MCF 10A (cell line): ENCODE measurements around the gene GOLGA8M. TPM values are rescaled to one million over a fixed set of nuclear protein-coding genes. Genes with fewer than 3 reads are reported as not detected.
"Not testable (repeated sequence)": the region's sequence is repeated elsewhere in the genome, so short reads cannot be mapped to it uniquely, and the experiment has no call there.

Experiments used
- BruUV-seq: library from RNA; stranded (reverse); fragments of 400-500 nt; replicated peaks from 2 replicates; lab custom pipeline; 2021; lab: Mats Ljungman, UMichigan
- CTCF ChIA-PET: fragments of 300-600 bp; sonication (Branson Sonifier 250); formaldehyde crosslinking; extraction: SDS; loops from one replicate; lab custom pipeline; 2021; ENCODE audit warnings: antibody characterized with exemption, inconsistent platforms; lab: Yijun Ruan, JAX
- POLR2A ChIA-PET: fragments of 300-600, 350-650 bp; sonication (Branson Sonifier 250); formaldehyde crosslinking; extraction: SDS; loops from one replicate; lab custom pipeline; 2020; ENCODE audit warnings: antibody characterized with exemption, inconsistent platforms; lab: Yijun Ruan, JAX
- DNase-seq: peaks from one replicate; pipeline ENCODE4 v3.0.0-alpha.2; 2018; ENCODE audit not compliant: unreplicated experiment
- H3K27ac Mint-ChIP-seq: one replicate; pipeline ENCODE4 v1.8.0; 2022; ENCODE audit warnings: mild to moderate bottlenecking, low read depth, mixed read lengths; ENCODE audit not compliant: unreplicated experiment
- H3K27me3 Mint-ChIP-seq: one replicate; pipeline ENCODE4 v1.8.0; 2022; ENCODE audit warnings: mixed read lengths; ENCODE audit not compliant: insufficient read depth, unreplicated experiment
- H3K36me3 Mint-ChIP-seq: one replicate; pipeline ENCODE4 v1.8.0; 2022; ENCODE audit warnings: mild to moderate bottlenecking, moderate library complexity, mixed read lengths; ENCODE audit not compliant: insufficient read depth, unreplicated experiment
- H3K4me1 Mint-ChIP-seq: one replicate; pipeline ENCODE4 v1.8.0; 2022; ENCODE audit warnings: mixed read lengths; ENCODE audit not compliant: insufficient read depth, unreplicated experiment
- H3K4me3 Mint-ChIP-seq: one replicate; pipeline ENCODE4 v1.8.0; 2022; ENCODE audit warnings: mild to moderate bottlenecking, moderate library complexity, mixed read lengths; ENCODE audit not compliant: unreplicated experiment
- H3K9me3 Mint-ChIP-seq: one replicate; pipeline ENCODE4 v1.8.0; 2022; ENCODE audit warnings: mixed read lengths; ENCODE audit not compliant: unreplicated experiment
- intact Hi-C: fragments of 100-400 bp; cut with micrococcal nuclease; formaldehyde crosslinking; loops from 2 replicates; pipeline ENCODE4 v1.14.1; 2022
- total RNA-seq: library from RNA; stranded (reverse); gene quantifications from 2 replicates; pipeline ENCODE4 v1.2.3, GENCODE V29; 2022

GOLGA8M gene
- total RNA-seq, 1 experiment from 2014 or later: 1.2 TPM

DNA sequence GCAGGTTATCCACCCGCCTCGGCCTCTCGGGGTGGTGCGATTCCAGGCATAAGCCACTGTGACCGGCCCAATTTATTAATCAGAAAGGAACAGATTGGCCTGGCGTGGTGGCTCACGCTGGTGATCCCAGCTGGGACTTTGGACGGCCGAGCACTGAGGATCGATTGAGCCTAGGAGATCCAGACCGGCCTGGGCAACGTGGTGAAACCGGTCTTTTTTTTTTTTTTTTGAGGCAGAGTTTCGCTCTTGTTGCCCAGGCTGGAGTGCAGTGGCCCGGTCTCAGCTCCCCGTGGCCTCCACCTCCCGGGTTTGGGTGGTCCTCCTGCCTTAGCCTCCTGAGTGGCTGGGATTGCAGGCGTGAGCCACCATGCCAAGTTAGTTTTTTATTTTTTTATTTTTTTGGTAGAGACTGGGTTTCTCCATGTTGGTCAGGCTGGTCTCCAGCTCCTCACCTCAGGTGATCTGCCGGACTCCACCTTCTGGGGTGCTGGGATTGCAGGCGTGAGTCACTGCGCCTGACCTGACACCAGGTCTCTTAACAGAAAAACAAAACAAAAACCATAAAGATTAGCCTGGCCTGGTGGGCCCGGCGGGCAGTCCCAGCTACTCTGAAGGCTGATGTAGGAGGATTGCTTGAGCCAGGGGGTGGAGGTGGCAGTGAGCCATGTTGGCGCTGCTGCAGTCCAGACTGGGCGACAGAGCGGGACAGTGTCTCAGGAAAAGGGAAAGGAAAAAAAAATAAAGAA lies 18.0 kb downstream of the GOLGA8M start:
- CTCF ChIA-PET, H3K9me3 Mint-ChIP-seq, H3K27ac Mint-ChIP-seq, H3K27me3 Mint-ChIP-seq, H3K36me3 Mint-ChIP-seq, BruUV-seq, H3K4me3 Mint-ChIP-seq, DNase-seq, POLR2A ChIA-PET, intact Hi-C loops, H3K4me1 Mint-ChIP-seq: not testable (repeated sequence)

DNA sequence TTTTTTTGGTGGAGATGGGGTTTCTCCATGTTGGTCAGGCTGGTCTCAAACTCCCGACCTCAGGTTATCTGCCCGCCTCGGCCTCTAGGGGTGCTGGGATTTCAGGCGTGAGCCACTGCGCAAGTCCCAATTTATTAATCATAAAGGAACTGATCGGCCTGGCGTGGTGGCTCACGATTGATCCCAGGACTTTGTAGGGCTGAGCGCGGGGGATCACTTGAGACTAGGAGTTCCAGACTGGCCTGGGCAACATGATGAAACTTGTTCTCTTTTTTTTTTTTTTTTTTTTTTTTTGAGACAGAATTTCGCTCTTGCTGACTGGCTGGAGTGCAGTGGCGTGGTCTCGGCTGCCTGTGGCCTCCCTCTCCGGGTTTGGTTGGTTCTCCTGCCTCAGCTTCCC lies 19.2 kb downstream of the GOLGA8M start:
- POLR2A ChIA-PET, H3K9me3 Mint-ChIP-seq, H3K27me3 Mint-ChIP-seq, BruUV-seq, DNase-seq, H3K4me1 Mint-ChIP-seq, H3K27ac Mint-ChIP-seq, intact Hi-C loops, H3K36me3 Mint-ChIP-seq, CTCF ChIA-PET, H3K4me3 Mint-ChIP-seq: not testable (repeated sequence)

DNA sequence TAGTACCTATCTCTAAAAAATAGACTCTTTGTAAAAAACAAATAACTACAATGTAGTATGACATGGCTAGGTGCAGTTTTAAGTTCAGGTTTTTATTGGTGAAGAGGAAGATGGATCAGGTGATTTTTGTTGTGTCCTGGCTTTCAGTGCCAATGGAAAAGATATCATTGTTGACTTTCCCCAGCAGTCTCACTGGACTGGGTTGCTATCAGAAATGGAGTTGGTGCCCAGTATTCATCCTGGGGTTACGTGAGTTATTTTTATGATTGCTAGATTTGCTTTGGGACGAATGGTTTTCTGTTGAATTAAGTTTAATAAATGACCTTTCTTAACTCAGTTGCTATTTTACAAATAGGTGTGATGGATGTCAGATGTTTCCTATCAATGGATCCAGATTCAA lies 38.7 kb downstream of the GOLGA8M start:
- H3K4me3 Mint-ChIP-seq, POLR2A ChIA-PET, H3K27me3 Mint-ChIP-seq, H3K27ac Mint-ChIP-seq, H3K9me3 Mint-ChIP-seq, intact Hi-C loops, DNase-seq, CTCF ChIA-PET, H3K36me3 Mint-ChIP-seq, H3K4me1 Mint-ChIP-seq, BruUV-seq: not testable (repeated sequence)

DNA sequence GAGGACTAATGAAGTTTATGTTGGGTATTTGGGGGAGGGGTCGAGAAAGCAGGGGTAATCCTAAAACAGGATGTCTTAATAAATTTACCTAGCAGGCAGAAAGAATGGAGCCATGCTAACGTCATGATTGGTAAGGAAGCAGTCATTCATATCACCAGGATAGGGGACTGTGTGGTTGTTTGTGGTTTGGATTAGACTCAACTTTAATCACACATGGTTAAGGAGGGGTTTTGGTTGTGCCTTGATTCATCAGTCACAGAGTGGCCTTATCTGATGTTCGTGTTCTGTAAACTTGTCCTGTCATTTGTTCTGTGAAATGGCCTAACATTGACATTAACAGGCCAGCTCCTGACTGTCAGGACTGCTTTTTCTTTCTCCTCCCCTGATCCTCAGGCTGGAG lies 40.1 kb downstream of the GOLGA8M start:
- H3K4me1 Mint-ChIP-seq: not testable (repeated sequence)

DNA sequence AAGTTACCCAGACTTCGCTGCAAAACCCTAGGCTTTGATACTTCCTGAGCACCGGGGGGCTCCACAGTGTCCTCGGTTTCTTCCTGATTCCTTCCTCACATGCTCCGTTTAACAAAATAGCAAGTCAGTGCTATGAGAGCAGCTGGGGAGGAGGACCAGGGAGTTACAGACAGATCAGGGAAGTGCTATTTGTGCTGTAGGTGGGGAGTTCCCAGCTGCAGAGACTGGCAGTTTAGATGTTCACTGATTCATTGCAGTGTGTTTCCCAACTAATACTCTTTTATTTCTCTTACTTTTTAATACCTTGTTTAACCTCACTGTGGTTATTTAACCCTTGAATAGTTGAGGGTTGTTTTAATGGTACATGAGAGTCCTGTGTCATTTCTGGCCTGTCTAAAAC lies 45.8 kb downstream of the GOLGA8M start:
- H3K27ac Mint-ChIP-seq, DNase-seq, H3K4me3 Mint-ChIP-seq, CTCF ChIA-PET, H3K36me3 Mint-ChIP-seq, H3K4me1 Mint-ChIP-seq, H3K9me3 Mint-ChIP-seq, POLR2A ChIA-PET, intact Hi-C loops, BruUV-seq, H3K27me3 Mint-ChIP-seq: not testable (repeated sequence)

More for the DNA sequence above, 40.1 kb downstream of the GOLGA8M start:
- BruUV-seq, H3K27ac Mint-ChIP-seq, DNase-seq, CTCF ChIA-PET, H3K4me3 Mint-ChIP-seq, H3K27me3 Mint-ChIP-seq, POLR2A ChIA-PET, H3K36me3 Mint-ChIP-seq, H3K9me3 Mint-ChIP-seq, intact Hi-C loops: not testable (repeated sequence)

DNA sequence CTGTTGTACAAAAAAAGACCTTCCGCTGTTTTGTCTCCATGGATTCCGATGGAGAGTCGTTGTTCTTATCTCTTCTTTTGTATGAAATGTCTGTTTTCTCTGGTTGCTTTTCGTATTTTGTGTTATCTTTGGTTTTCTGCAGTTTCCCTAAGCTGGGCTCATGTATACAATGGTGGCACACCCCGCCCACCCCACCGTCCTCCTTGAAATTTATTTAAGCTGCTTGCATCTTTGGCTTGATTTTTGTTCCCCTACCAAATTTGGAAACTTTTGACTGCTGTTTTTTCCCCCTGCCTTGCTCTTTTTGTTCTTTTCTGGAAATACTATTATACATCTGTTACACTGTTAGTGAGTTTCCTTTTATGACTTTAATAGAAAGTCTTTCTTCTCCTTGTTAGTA lies 47.6 kb downstream of the GOLGA8M start:
- H3K27me3 Mint-ChIP-seq, BruUV-seq, H3K4me3 Mint-ChIP-seq, H3K9me3 Mint-ChIP-seq, intact Hi-C loops, POLR2A ChIA-PET, H3K36me3 Mint-ChIP-seq, CTCF ChIA-PET, H3K4me1 Mint-ChIP-seq, DNase-seq, H3K27ac Mint-ChIP-seq: not testable (repeated sequence)

DNA sequence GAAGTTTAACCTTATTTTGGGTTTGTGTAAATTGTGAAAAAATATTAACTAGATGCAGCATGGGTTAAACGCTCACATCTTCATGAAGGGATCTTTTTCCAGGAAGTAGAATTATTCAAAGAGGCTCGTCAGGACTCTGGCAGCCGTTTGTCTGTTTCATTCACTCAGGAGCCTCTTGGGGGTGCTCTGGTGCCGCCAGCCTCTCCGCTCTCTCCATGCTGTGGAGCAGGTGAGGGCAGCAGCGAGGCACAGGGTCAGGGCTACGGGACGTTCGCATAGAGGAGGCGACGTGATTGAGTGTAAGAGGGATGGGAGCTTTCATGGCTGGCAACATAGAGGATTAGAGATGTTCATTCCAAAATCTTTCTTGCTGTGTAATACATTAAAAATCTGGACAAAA lies 48.5 kb downstream of the GOLGA8M start:
- POLR2A ChIA-PET, H3K4me3 Mint-ChIP-seq, H3K9me3 Mint-ChIP-seq, BruUV-seq, H3K36me3 Mint-ChIP-seq, intact Hi-C loops, CTCF ChIA-PET, H3K4me1 Mint-ChIP-seq, H3K27ac Mint-ChIP-seq, DNase-seq, H3K27me3 Mint-ChIP-seq: not testable (repeated sequence)

DNA sequence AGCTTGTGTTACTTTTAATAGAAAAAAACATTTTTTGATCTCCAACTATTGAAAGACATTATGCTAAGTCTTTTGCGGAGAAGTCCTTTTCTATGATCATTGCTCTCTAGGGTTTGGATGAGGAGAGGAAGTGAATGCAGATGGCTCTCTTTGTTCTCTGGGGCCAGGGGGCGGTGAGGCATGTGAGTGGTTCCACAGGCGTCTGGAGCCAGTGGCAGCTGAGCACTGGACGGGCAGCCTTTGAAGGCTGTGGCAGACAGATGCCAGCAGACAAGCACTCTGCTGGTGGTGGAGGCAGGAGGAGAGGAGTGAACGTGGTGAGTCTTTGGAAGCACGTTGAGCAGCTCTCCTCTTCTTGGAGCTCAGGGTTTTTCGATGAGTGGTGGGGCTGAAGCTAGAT lies 51.5 kb downstream of the GOLGA8M start:
- H3K27ac Mint-ChIP-seq, CTCF ChIA-PET, POLR2A ChIA-PET, H3K27me3 Mint-ChIP-seq, H3K4me3 Mint-ChIP-seq, intact Hi-C loops, BruUV-seq, H3K9me3 Mint-ChIP-seq, DNase-seq, H3K4me1 Mint-ChIP-seq: not testable (repeated sequence)
- peaks cover 11% of the 10 kb centered on the region for H3K36me3 Mint-ChIP-seq

DNA sequence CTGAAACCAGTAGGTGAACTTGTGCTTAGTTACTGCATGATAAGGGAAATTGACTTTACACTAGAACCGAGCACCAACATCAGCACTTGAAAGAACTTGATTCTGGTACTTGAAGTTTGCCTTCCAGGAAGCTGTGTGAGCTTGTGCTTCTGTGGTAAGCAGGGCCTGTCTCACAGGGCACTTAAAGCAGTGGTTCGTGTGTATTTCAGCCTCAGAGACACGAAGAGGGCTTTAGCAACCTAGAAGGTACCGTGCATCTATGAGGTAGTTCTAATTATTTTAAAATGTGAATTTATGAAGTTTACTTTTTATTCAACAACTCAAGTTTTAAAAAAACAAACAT lies 56.2 kb downstream of the GOLGA8M start:
- H3K27ac Mint-ChIP-seq, POLR2A ChIA-PET, DNase-seq, H3K4me1 Mint-ChIP-seq, H3K27me3 Mint-ChIP-seq, H3K9me3 Mint-ChIP-seq, H3K4me3 Mint-ChIP-seq, BruUV-seq, intact Hi-C loops: not testable (repeated sequence)
- CTCF ChIA-PET: interaction anchor here (0.7 kb wide), 1 partner anchor 530 kb away, joined by 3 read pairs; no protein-coding TSS in a partner anchor
- peaks cover 22% of the 10 kb centered on the region for H3K36me3 Mint-ChIP-seq
